Measurements from ENCODE around the gene ST3GAL4.
"Not testable (repeated sequence)": the region's sequence is repeated elsewhere in the genome, so short reads cannot be mapped to it uniquely, and the experiment has no call there.

ST3GAL4 gene

GRCh38 chr11:126355324-126355925, at the start of gene ST3GAL4:
ST3GAL4 (plus strand) TSS chr11:126355686; CDS start chr11:126406156, 50,470 bp downstream.
- H3K27ac ChIP-seq: peak within 1 kb of the TSS; percentile 83
- TF ChIP-seq CTCF (conservative IDR thresholded peaks at IDR 0.05) (no peak), ZFX (IDR thresholded peaks at IDR 0.05) (peak; percentile 55; the same call in 1 of the 2 replicates)

- TF ChIP-seq CTCF (conservative IDR thresholded peaks at IDR 0.05): no peak
- TF ChIP-seq ZFX (IDR thresholded peaks at IDR 0.05): no peak
- H3K27ac ChIP-seq: no peak overlapping the region
Observed at GRCh38 chr11:126305699-126306098, 49.8 kb upstream of the ST3GAL4 start.

GRCh38 chr11:126307706-126308105, 47.8 kb upstream of the ST3GAL4 start:
- TF ChIP-seq CTCF (conservative IDR thresholded peaks at IDR 0.05): no peak
- no peak for TF ChIP-seq ZFX (IDR thresholded peaks at IDR 0.05)
- H3K27ac ChIP-seq: no peak overlapping the region

- TF ChIP-seq CTCF (conservative IDR thresholded peaks at IDR 0.05): no peak
- TF ChIP-seq ZFX (IDR thresholded peaks at IDR 0.05): no peak
Observed at GRCh38 chr11:126308271-126308671, 47.2 kb upstream of the ST3GAL4 start.

GRCh38 chr11:126308771-126309170, 46.7 kb upstream of the ST3GAL4 start:
- H3K27ac ChIP-seq: not testable (repeated sequence)

More at GRCh38 chr11:126308271-126308671, 47.2 kb upstream of the ST3GAL4 start:
- no peak overlapping the region for H3K27ac ChIP-seq

GRCh38 chr11:126310200-126310991, 45.1 kb upstream of the ST3GAL4 start:
- TF ChIP-seq ZFX (IDR thresholded peaks at IDR 0.05) (no peak), CTCF (conservative IDR thresholded peaks at IDR 0.05) (peak; percentile 91)
- H3K27ac ChIP-seq: no peak overlapping the region

- TF ChIP-seq CTCF (conservative IDR thresholded peaks at IDR 0.05) (no peak), ZFX (IDR thresholded peaks at IDR 0.05) (no peak)
- no peak overlapping the region for H3K27ac ChIP-seq
Observed at GRCh38 chr11:126310992-126311310, 44.5 kb upstream of the ST3GAL4 start.
